Liver (tissue), 9 donors: ENCODE results near the gene LAMTOR4. TPM values are rescaled to one million over a fixed set of nuclear protein-coding genes. Genes with fewer than 3 reads are reported as not detected.

Experiments
- DNase-seq: peaks from one replicate; pipeline ENCODE4 v3.0.0-alpha.2; 2017; ENCODE audit warnings: low spot score
- H3K27ac ChIP-seq, 2 donors: one replicate each; pipeline ENCODE4 v1.7.0; 2013; ENCODE audit warnings: inconsistent platforms in 2 of 2, low read length in 2 of 2, control low read depth in 1 of 2, low read depth in 1 of 2, mild to moderate bottlenecking in 1 of 2
- H3K27me3 ChIP-seq, 4 donors: one replicate each; pipeline versions ENCODE4 v1.6.1 to v1.7.0; 2013; ENCODE audit warnings: low read length in 3 of 4, inconsistent platforms in 1 of 4, mild to moderate bottlenecking in 1 of 4, moderate library complexity in 1 of 4; ENCODE audit not compliant: control insufficient read depth in 4 of 4, insufficient read depth in 4 of 4
- H3K36me3 ChIP-seq, 4 donors: one replicate each; pipeline versions ENCODE4 v1.6.1 to v1.7.0; 2013; ENCODE audit warnings: low read length in 3 of 4, mild to moderate bottlenecking in 3 of 4, low read depth in 1 of 4, moderate library complexity in 1 of 4; ENCODE audit not compliant: control insufficient read depth in 4 of 4, insufficient read depth in 3 of 4
- H3K4me1 ChIP-seq, 4 donors: one replicate each; pipeline versions ENCODE4 v1.6.1 to v1.7.0; 2013; ENCODE audit warnings: low read length in 3 of 4, mild to moderate bottlenecking in 3 of 4, moderate library complexity in 1 of 4; ENCODE audit not compliant: control insufficient read depth in 4 of 4, insufficient read depth in 4 of 4
- H3K4me3 ChIP-seq, 3 donors: one replicate each; pipeline versions ENCODE4 v1.6.1 to v1.7.0; 2013; ENCODE audit warnings: low read length in 3 of 3, control low read depth in 1 of 3, low read depth in 1 of 3, mild to moderate bottlenecking in 1 of 3
- H3K9ac ChIP-seq, 2 donors: one replicate each; pipeline ENCODE4 v1.7.0; 2013; ENCODE audit warnings: low read length in 2 of 2, mild to moderate bottlenecking in 2 of 2, moderate library complexity in 2 of 2, control low read depth in 1 of 2, low read depth in 1 of 2
- H3K9me3 ChIP-seq, 4 donors: one replicate each; pipeline versions ENCODE4 v1.6.1 to v1.7.0; 2013; ENCODE audit warnings: low read length in 3 of 4; ENCODE audit not compliant: control insufficient read depth in 4 of 4
- EGR1 ChIP-seq, 2 donors: IDR thresholded peaks; 2 replicates each; pipeline ENCODE4 v1.6.1; 2016 to 2018; ENCODE audit warnings: antibody characterized with exemption in 2 of 2, low read depth in 2 of 2
- FOXA1 ChIP-seq: IDR thresholded peaks from 2 replicates; pipeline ENCODE4 v1.6.1; 2016; ENCODE audit warnings: antibody characterized with exemption
- FOXA2 ChIP-seq: IDR thresholded peaks from 2 replicates; pipeline ENCODE4 v1.6.1; 2016; ENCODE audit warnings: antibody characterized with exemption
- GABPA ChIP-seq, 2 donors: IDR thresholded peaks in 1 of 2; conservative IDR thresholded peaks in 1 of 2; 2 replicates each; pipeline ENCODE4 v1.6.1; 2016; ENCODE audit warnings: antibody characterized with exemption in 2 of 2, mild to moderate bottlenecking in 1 of 2, moderate library complexity in 1 of 2
- HNF4A ChIP-seq, 2 donors: conservative IDR thresholded peaks; 2 replicates each; pipeline ENCODE4 v1.6.1; 2016; ENCODE audit warnings: antibody characterized with exemption in 2 of 2, mild to moderate bottlenecking in 2 of 2
- HNF4G ChIP-seq: IDR thresholded peaks from 2 replicates; pipeline ENCODE4 v1.6.1; 2016; ENCODE audit warnings: antibody characterized with exemption
- JUND ChIP-seq, 2 donors: IDR thresholded peaks; 2 replicates each; pipeline ENCODE4 v1.6.1; 2016; ENCODE audit warnings: antibody characterized with exemption in 2 of 2
- RAD21 ChIP-seq, 2 donors: IDR thresholded peaks; 2 replicates each; pipeline ENCODE4 v1.6.1; 2016; ENCODE audit warnings: antibody characterized with exemption in 2 of 2, mild to moderate bottlenecking in 2 of 2
- RXRA ChIP-seq, 2 donors: IDR thresholded peaks; 2 replicates each; pipeline ENCODE4 v1.6.1; 2017 to 2018; ENCODE audit warnings: antibody characterized with exemption in 2 of 2, mild to moderate bottlenecking in 1 of 2
- SP1 ChIP-seq: IDR thresholded peaks from 2 replicates; pipeline ENCODE4 v1.6.1; 2018; ENCODE audit warnings: antibody characterized with exemption, mild to moderate bottlenecking
- TAF1 ChIP-seq: conservative IDR thresholded peaks from 2 replicates; pipeline ENCODE4 v1.6.1; 2016; ENCODE audit warnings: antibody characterized with exemption, mild to moderate bottlenecking
- YY1 ChIP-seq: IDR thresholded peaks from 2 replicates; pipeline ENCODE4 v1.6.1; 2016; ENCODE audit warnings: antibody characterized with exemption, mild to moderate bottlenecking
- WGBS: extraction: QIAGEN DNeasy Blood & Tissue Kit; methylation state at CpG from one replicate; pipeline ENCODE4 v1.1.7; 2013; 5-methylcytosine and 5-hydroxymethylcytosine counted together
- polyA plus RNA-seq, 2 donors: library from polyadenylated mRNA; stranded (reverse) in 1 of 2; unstranded in 1 of 2; fragments of 200-250 nt in 1 of 2; fragments of >200 nt in 1 of 2; fragmentation: Nextera tagmentation in 1 of 2; extraction: Ambion mirVana in 1 of 2; gene quantifications; one replicate each; pipeline versions ENCODE4 v1.2.1 to v1.2.3, GENCODE V29; 2013 to 2015
- total RNA-seq, 2 donors: library from RNA; depleted of rRNA; stranded (reverse); fragments of >200 nt; gene quantifications; one replicate each; pipeline ENCODE4 v1.2.3, GENCODE V29; 2014
- TF ChIP-seq, protein P1 (sequence below): IDR thresholded peaks from 2 replicates; pipeline ENCODE4 v1.6.1; 2016; ENCODE audit warnings: antibody characterized with exemption
- TF ChIP-seq, protein P2 (sequence below): IDR thresholded peaks from 2 replicates; pipeline ENCODE4 v1.6.1; 2016; ENCODE audit warnings: antibody characterized with exemption
- TF ChIP-seq, protein P3 (sequence below): fragments of 150-350 bp; IDR thresholded peaks from 2 replicates; pipeline ENCODE4 v1.5.1; 2017; ENCODE audit warnings: improper control_type of control experiment, low read depth, low read length; ENCODE audit not compliant: missing input control
- TF ChIP-seq, protein P4 (sequence below): IDR thresholded peaks from 2 replicates; pipeline ENCODE4 v1.6.1; 2016; ENCODE audit warnings: antibody characterized with exemption, mild to moderate bottlenecking
- TF ChIP-seq, protein P5 (sequence below): IDR thresholded peaks from 2 replicates; pipeline ENCODE4 v1.6.1; 2016; ENCODE audit warnings: antibody characterized with exemption
- donor health status: healthy.
- donor health status: healthy.
- donor health status: healthy.
- donor health status: healthy.
- donor health status: healthy.

The LAMTOR4 gene
- total and polyA plus RNA-seq, 4 donors: 28.4 to 112 (median 57.7) TPM

DNA sequence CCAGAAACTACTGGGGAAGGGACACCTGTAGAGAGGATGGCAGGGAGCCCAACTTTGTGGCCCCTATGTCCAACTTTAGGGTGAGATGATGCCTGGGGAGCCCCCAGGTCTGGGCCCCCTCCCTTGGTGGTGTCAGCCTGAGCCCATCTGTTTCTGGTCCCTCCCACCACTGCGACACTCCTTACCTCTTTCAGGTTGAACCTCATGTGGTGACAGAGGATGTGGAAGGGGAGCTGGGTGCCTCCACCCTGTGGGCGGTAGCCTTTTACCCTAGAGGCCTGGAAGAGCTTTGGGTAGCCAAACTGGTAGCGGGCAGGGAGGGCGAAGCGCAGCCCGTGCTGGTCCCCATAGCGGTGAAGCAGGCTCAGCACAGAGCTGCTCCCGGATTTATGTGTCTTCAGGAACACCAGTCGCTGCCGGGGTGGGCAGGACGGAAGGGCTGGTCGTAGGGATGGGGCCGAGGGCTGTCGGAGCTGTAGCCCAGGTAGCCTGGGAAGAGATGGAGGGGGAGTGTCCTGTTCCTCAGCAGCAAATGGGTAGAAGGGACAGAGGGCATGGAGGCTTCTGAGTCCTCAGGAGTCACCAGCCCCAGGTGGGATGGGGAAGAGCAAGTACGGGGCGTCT lies 17.7 kb downstream of the LAMTOR4 start:
- Histone ChIP-seq H3K4me1 (peaks cover 0 to 11% (median 2%) of the 10 kb centered on the region in 4 donors), H3K27ac (no peak overlapping the region), H3K9me3 (no peaks in the 10 kb centered on the region), H3K4me3 (no peak overlapping the region), H3K27me3 (peaks cover 0 to 4% (median 2%) of the 10 kb centered on the region in 4 donors), H3K9ac (no peak overlapping the region), H3K36me3 (no peaks in the 10 kb centered on the region)
- WGBS: 61% methylated on average over 16 of the region's 16 CpGs
- no peak for DNase-seq
- TF ChIP-seq RAD21 (IDR thresholded peaks at IDR 0.05): no peak
- TF ChIP-seq TAF1: no peak
- TF ChIP-seq FOXA1: no peak
- TF ChIP-seq FOXA2: no peak
- TF ChIP-seq, protein P1, sequence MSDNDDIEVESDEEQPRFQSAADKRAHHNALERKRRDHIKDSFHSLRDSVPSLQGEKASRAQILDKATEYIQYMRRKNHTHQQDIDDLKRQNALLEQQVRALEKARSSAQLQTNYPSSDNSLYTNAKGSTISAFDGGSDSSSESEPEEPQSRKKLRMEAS: no peak
- TF ChIP-seq GABPA (IDR thresholded peaks at IDR 0.05 in 1 of 2, conservative IDR thresholded peaks at IDR 0.05 in 1 of 2): no peak
- TF ChIP-seq, protein P2, sequence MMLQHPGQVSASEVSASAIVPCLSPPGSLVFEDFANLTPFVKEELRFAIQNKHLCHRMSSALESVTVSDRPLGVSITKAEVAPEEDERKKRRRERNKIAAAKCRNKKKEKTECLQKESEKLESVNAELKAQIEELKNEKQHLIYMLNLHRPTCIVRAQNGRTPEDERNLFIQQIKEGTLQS: no peak
- TF ChIP-seq, protein P3, sequence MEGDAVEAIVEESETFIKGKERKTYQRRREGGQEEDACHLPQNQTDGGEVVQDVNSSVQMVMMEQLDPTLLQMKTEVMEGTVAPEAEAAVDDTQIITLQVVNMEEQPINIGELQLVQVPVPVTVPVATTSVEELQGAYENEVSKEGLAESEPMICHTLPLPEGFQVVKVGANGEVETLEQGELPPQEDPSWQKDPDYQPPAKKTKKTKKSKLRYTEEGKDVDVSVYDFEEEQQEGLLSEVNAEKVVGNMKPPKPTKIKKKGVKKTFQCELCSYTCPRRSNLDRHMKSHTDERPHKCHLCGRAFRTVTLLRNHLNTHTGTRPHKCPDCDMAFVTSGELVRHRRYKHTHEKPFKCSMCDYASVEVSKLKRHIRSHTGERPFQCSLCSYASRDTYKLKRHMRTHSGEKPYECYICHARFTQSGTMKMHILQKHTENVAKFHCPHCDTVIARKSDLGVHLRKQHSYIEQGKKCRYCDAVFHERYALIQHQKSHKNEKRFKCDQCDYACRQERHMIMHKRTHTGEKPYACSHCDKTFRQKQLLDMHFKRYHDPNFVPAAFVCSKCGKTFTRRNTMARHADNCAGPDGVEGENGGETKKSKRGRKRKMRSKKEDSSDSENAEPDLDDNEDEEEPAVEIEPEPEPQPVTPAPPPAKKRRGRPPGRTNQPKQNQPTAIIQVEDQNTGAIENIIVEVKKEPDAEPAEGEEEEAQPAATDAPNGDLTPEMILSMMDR: no peak
- TF ChIP-seq, protein P4, sequence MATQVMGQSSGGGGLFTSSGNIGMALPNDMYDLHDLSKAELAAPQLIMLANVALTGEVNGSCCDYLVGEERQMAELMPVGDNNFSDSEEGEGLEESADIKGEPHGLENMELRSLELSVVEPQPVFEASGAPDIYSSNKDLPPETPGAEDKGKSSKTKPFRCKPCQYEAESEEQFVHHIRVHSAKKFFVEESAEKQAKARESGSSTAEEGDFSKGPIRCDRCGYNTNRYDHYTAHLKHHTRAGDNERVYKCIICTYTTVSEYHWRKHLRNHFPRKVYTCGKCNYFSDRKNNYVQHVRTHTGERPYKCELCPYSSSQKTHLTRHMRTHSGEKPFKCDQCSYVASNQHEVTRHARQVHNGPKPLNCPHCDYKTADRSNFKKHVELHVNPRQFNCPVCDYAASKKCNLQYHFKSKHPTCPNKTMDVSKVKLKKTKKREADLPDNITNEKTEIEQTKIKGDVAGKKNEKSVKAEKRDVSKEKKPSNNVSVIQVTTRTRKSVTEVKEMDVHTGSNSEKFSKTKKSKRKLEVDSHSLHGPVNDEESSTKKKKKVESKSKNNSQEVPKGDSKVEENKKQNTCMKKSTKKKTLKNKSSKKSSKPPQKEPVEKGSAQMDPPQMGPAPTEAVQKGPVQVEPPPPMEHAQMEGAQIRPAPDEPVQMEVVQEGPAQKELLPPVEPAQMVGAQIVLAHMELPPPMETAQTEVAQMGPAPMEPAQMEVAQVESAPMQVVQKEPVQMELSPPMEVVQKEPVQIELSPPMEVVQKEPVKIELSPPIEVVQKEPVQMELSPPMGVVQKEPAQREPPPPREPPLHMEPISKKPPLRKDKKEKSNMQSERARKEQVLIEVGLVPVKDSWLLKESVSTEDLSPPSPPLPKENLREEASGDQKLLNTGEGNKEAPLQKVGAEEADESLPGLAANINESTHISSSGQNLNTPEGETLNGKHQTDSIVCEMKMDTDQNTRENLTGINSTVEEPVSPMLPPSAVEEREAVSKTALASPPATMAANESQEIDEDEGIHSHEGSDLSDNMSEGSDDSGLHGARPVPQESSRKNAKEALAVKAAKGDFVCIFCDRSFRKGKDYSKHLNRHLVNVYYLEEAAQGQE: no peak

DNA sequence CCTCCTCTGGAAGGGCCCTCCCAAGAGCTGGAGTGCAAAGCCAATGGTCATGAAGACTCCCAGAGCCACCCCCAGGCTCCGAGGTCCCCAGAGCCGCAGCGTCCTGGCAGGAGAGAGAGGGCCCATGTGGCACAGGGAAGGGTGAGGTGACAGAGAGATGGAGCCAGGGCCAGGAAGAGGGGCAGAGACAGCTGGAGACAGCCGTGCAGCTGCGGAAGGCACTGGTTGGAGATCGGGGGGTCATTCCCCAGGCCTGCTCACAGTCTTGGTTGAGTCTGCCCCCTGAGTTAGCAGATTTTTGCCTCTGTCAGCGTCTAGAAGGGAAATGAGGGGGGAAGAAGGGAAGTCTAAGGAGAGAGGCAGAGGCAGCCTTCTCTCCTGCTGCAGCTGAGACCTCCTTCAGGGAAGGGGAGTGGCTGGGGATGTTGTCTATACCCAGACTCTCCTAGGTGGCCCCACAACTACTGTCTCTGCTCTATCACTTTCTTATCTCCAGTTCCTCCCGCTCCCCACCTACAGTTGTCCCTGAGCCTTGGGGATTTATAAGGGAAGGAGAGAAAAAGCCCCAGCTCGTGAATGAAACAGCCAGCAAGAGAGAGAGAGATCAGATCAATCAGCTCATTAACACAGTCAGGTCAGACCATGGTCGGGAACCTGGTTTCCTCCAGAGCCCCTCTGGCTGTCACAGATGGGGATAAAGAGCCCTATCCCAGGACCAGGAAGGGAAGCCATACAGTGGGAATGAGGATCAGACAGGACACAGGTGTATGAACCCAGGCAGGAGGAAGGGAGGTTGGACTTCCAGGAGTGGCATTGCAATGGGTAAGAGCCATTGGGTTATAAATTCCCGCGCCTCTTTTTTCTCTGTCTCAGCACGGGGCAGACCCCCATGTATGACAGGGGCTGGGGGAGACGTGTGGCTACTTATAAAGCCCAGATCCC lies 18.5 kb downstream of the LAMTOR4 start:
- peaks cover 0 to 8% (median 2%) of the 10 kb centered on the region in 4 donors for H3K27me3 ChIP-seq
- H3K36me3 ChIP-seq: no peaks in the 10 kb centered on the region
- no peaks in the 10 kb centered on the region for H3K9me3 ChIP-seq
- H3K9ac ChIP-seq: no peak overlapping the region
- DNase-seq: no peak
- peaks cover 0 to 11% (median 4%) of the 10 kb centered on the region in 4 donors for H3K4me1 ChIP-seq
- H3K27ac ChIP-seq: no peak overlapping the region
- H3K4me3 ChIP-seq: no peak overlapping the region
- 32% methylated on average over 14 of the region's 14 CpGs for WGBS
- TF ChIP-seq, protein P4: no peak
- no peak for TF ChIP-seq JUND (IDR thresholded peaks at IDR 0.05)
- no peak for TF ChIP-seq FOXA2
- TF ChIP-seq, protein P1: no peak
- no peak for TF ChIP-seq SP1
- TF ChIP-seq, protein P2: no peak
- no peak for TF ChIP-seq HNF4G
- TF ChIP-seq, protein P5, sequence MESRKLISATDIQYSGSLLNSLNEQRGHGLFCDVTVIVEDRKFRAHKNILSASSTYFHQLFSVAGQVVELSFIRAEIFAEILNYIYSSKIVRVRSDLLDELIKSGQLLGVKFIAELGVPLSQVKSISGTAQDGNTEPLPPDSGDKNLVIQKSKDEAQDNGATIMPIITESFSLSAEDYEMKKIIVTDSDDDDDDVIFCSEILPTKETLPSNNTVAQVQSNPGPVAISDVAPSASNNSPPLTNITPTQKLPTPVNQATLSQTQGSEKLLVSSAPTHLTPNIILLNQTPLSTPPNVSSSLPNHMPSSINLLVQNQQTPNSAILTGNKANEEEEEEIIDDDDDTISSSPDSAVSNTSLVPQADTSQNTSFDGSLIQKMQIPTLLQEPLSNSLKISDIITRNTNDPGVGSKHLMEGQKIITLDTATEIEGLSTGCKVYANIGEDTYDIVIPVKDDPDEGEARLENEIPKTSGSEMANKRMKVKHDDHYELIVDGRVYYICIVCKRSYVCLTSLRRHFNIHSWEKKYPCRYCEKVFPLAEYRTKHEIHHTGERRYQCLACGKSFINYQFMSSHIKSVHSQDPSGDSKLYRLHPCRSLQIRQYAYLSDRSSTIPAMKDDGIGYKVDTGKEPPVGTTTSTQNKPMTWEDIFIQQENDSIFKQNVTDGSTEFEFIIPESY: no peak
- TF ChIP-seq FOXA1: no peak
- TF ChIP-seq RXRA (IDR thresholded peaks at IDR 0.05): no peak
- no peak for TF ChIP-seq YY1
- no peak for TF ChIP-seq TAF1
- TF ChIP-seq HNF4A (conservative IDR thresholded peaks at IDR 0.05): no peak
- TF ChIP-seq EGR1 (IDR thresholded peaks at IDR 0.05; ENCODE audit: low read depth in 2 of 2): no peak
